K562 (cell line): ENCODE measurements around the gene PRSS12. TPM values are rescaled to one million over a fixed set of nuclear protein-coding genes. Genes with fewer than 3 reads are reported as not detected.

ENCODE experiments used
- ATAC-seq: fragments of 200-7000 bp; cut with Tn5 transposase; 3 replicates; pipeline ENCODE4 v1.9.1; 2020; ENCODE audit warnings: moderate library complexity
- BruUV-seq: library from RNA; stranded (reverse); fragments of 400-500 nt; replicated peaks from 2 replicates; lab custom pipeline; 2021; lab: Mats Ljungman, UMichigan
- CTCF ChIA-PET: fragments of 300-600 bp; formaldehyde crosslinking; extraction: SDS; loops from one replicate; lab custom pipeline; 2021; ENCODE audit warnings: low intra/inter-chr PET ratio; lab: Yijun Ruan, JAX
- POLR2A ChIA-PET: fragments of 300-600, 350-650 bp; sonication (Branson Sonifier 250); formaldehyde crosslinking; extraction: SDS; loops from one replicate; lab custom pipeline; 2021; ENCODE audit warnings: antibody characterized with exemption, inconsistent platforms; lab: Yijun Ruan, JAX
- DNase-seq, 4 experiments: peaks; one replicate each; pipeline versions ENCODE4 v3.0.0 to v3.0.0-alpha.2; 2011 to 2018; ENCODE audit warnings: low spot score in 3 of 4, mixed read lengths in 3 of 4; ENCODE audit errors: extremely low read depth in 1 of 4
- FAIRE-seq: peaks from 2 replicates; lab custom pipeline; 2011; peaks lifted over from hg19 to GRCh38; lab: Jason Lieb, UNC
- H2AFZ ChIP-seq: 2 replicates; pipeline ENCODE4 v1.6.0; 2011; ENCODE audit warnings: low read depth, low read length, control low read depth, inconsistent platforms
- H3K27ac ChIP-seq: fragments of 200-600 bp; 3 replicates; pipeline ENCODE4 v1.8.0; 2011; ENCODE audit warnings: low read depth, mild to moderate bottlenecking, control low read depth, inconsistent platforms, low read length, moderate library complexity, mixed read lengths; ENCODE audit errors: extremely low read depth
- H3K27me3 ChIP-seq, 2 experiments: fragments of 300-600 bp in 1 of 2; 2 replicates in 1 of 2; 3 replicates in 1 of 2; pipeline versions ENCODE4 v1.6.0 to v1.8.0; 2011; ENCODE audit warnings: inconsistent platforms in 2 of 2, low read length in 2 of 2, mild to moderate bottlenecking in 1 of 2, mixed read lengths in 1 of 2, moderate library complexity in 1 of 2; ENCODE audit not compliant: control insufficient read depth in 2 of 2, insufficient read depth in 2 of 2
- H3K36me3 ChIP-seq: fragments of 300-600 bp; 3 replicates; pipeline ENCODE4 v1.8.0; 2011; ENCODE audit warnings: mild to moderate bottlenecking, low read length, inconsistent platforms; ENCODE audit not compliant: control insufficient read depth, insufficient read depth
- H3K4me1 ChIP-seq, 2 experiments: fragments of 200-600 bp in 1 of 2; replicated peaks in 1 of 2; 2 replicates in 1 of 2; 3 replicates in 1 of 2; pipeline versions ENCODE4 v1.5.1 to v1.8.0; 2011; ENCODE audit warnings: inconsistent platforms in 2 of 2, low read length in 2 of 2, mild to moderate bottlenecking in 1 of 2, mixed read lengths in 1 of 2, moderate library complexity in 1 of 2; ENCODE audit not compliant: control insufficient read depth in 2 of 2, insufficient read depth in 2 of 2
- H3K4me2 ChIP-seq: 2 replicates; pipeline ENCODE4 v1.6.1; 2011; ENCODE audit warnings: low read length, control low read depth, inconsistent platforms, mixed read lengths; ENCODE audit not compliant: insufficient read depth
- H3K4me3 ChIP-seq: fragments of 200-600 bp; sonication (generic), shearing (Covaris generic); 2 replicates; pipeline ENCODE4 v1.5.1; 2016; ENCODE audit warnings: control low read depth, inconsistent platforms
- H3K79me2 ChIP-seq: fragments of 200-600 bp; 3 replicates; pipeline ENCODE4 v1.8.0; 2011; ENCODE audit warnings: low read length, inconsistent platforms; ENCODE audit not compliant: control insufficient read depth, insufficient read depth
- H3K9ac ChIP-seq, 2 experiments: 2 replicates each; pipeline versions ENCODE4 v1.6.0 to v1.6.1; 2011; ENCODE audit warnings: low read depth in 2 of 2, low read length in 2 of 2, control low read depth in 1 of 2, inconsistent platforms in 1 of 2, mild to moderate bottlenecking in 1 of 2, mixed read lengths in 1 of 2; ENCODE audit not compliant: insufficient read depth in 1 of 2
- H3K9me1 ChIP-seq: one replicate; pipeline ENCODE4 v1.6.0; 2011; ENCODE audit warnings: inconsistent platforms, mild to moderate bottlenecking, low read length, moderate library complexity; ENCODE audit not compliant: control insufficient read depth, insufficient read depth
- H3K9me3 ChIP-seq: replicated peaks from 2 replicates; pipeline ENCODE4 v1.5.1; 2011; ENCODE audit warnings: low read depth, low read length, inconsistent platforms; ENCODE audit not compliant: control insufficient read depth, insufficient read depth
- H4K20me1 ChIP-seq: replicated peaks from 2 replicates; pipeline ENCODE4 v1.6.1; 2011; ENCODE audit warnings: low read length, inconsistent platforms, mixed read lengths; ENCODE audit not compliant: control insufficient read depth, insufficient read depth
- BRD4 ChIP-seq: fragments of 200-600 bp; sonication (generic); IDR thresholded peaks from 2 replicates; pipeline ENCODE4 v1.6.1; 2017; ENCODE audit warnings: inconsistent platforms
- CHAMP1 ChIP-seq: fragments of 450-650 bp; IDR thresholded peaks from 2 replicates; pipeline ENCODE4 v1.6.1; 2016; ENCODE audit warnings: mild to moderate bottlenecking
- KLF16 ChIP-seq: IDR thresholded peaks from 2 replicates; pipeline ENCODE4 v1.6.1; 2016; ENCODE audit warnings: antibody characterized with exemption
- MAFF ChIP-seq: IDR thresholded peaks from 2 replicates; pipeline ENCODE4 v1.6.1; 2012; ENCODE audit warnings: low read length, improper control_type of control experiment
- MEIS2 ChIP-seq: fragments of 450-650 bp; IDR thresholded peaks from 2 replicates; pipeline ENCODE4 v1.6.1; 2014; ENCODE audit warnings: mild to moderate bottlenecking; ENCODE audit not compliant: partially characterized antibody
- NFIC ChIP-seq: fragments of 450-650 bp; IDR thresholded peaks from 2 replicates; pipeline ENCODE4 v1.6.1; 2017; ENCODE audit warnings: mild to moderate bottlenecking, inconsistent platforms
- ZNF707 ChIP-seq: fragments of 250-450 bp; sonication (Bioruptor Pico); conservative IDR thresholded peaks from 2 replicates; pipeline ENCODE4 v1.8.0; 2022; ENCODE audit warnings: inconsistent platforms, mild to moderate bottlenecking, moderate library complexity
- WGBS: fragments of 100-300 bp; shearing (Covaris generic); methylation state at CpG from one replicate; pipeline ENCODE4 v1.1.6; 2016; ENCODE audit warnings: low coverage, mixed read lengths; ENCODE audit not compliant: insufficient coverage; ENCODE audit errors: missing lambda C conversion rate; 5-methylcytosine and 5-hydroxymethylcytosine counted together
- in situ Hi-C: fragments of 300-500 bp; cut with MboI; formaldehyde crosslinking; loops from 4 replicates; pipeline ENCODE4 v1.15.0; 2018; ENCODE audit warnings: inconsistent platforms, mixed read lengths
- intact Hi-C: fragments of 100-400 bp; cut with micrococcal nuclease; formaldehyde crosslinking; loops from 2 replicates; pipeline ENCODE4 v1.14.2; 2022
- polyA plus RNA-seq, 8 experiments: library from polyadenylated mRNA; depleted of rRNA in 4 of 8; stranded (reverse) in 5 of 8; unstranded in 3 of 8; fragments of >200 nt; fragmentation: Nextera tagmentation in 2 of 8; fragmentation: Illumina TruSeq in 1 of 8; extraction: Ambion mirVana in 2 of 8; extraction: Trizol in 1 of 8; gene quantifications; 2 replicates each; pipeline versions ENCODE4 v1.2.1 to v1.2.3, GENCODE V29; 2011 to 2014; ENCODE audit warnings: inconsistent platforms in 1 of 8, missing spikeins in 1 of 8
- total RNA-seq, 7 experiments: library from RNA; depleted of rRNA in 6 of 7; stranded (reverse); fragments of >200 nt in 6 of 7; fragmentation: Illumina TruSeq in 2 of 7; extraction: Trizol in 2 of 7; gene quantifications; 2 replicates each; pipeline versions ENCODE4 v1.2.1 to v1.2.3, GENCODE V29; 2011 to 2021; ENCODE audit warnings: low replicate concordance in 1 of 7

The PRSS12 gene
- total and polyA plus RNA-seq, 9 of the 15 experiments (the other 6 are each of a cell fraction or from before 2014, with no cell fraction given): 0.06 to 0.11 (median 0.09) TPM; not detected in 6

- no peaks in the 10 kb centered on the region for H3K9me1 ChIP-seq
- ATAC-seq (no peak), FAIRE-seq (no peak)
- H3K9me3 ChIP-seq: no peaks in the 10 kb centered on the region
- no peak overlapping the region for H3K9ac ChIP-seq
- H3K4me2 ChIP-seq: no peak overlapping the region
- H3K27ac ChIP-seq: no peak overlapping the region
- no peak overlapping the region for H2AFZ ChIP-seq
- WGBS: 6% methylated on average over 6 of the region's 6 CpGs
- no TSS peak for BruUV-seq
- no peaks in the 10 kb centered on the region for H3K4me1 ChIP-seq
- no peaks in the 10 kb centered on the region for H3K79me2 ChIP-seq
- H4K20me1 ChIP-seq: no peaks in the 10 kb centered on the region
- CTCF ChIA-PET: no interaction called here
- in situ Hi-C loops: no loop called here
- POLR2A ChIA-PET: no interaction called here
- intact Hi-C loops: no loop called here
- no peaks in the 10 kb centered on the region for H3K27me3 ChIP-seq
- TF ChIP-seq NFIC (no peak), CHAMP1 (no peak), ZNF707 (CRISPR knock-in tag) (no peak), BRD4 (no peak), KLF16 (no peak), MAFF (no peak), MEIS2 (no peak)
- TF ChIP-seq, all 486 proteins: peak for 0
- H3K36me3 ChIP-seq: no peaks in the 10 kb centered on the region
- no peak overlapping the region for H3K4me3 ChIP-seq
- DNase-seq: no peak
These were observed 16.4 kb upstream of the PRSS12 start for GRCh38 chr4:118369231-118369630.
